ENCODE results near the gene HMGB1. TPM values are rescaled to one million over a fixed set of nuclear protein-coding genes. Genes with fewer than 3 reads are reported as not detected.

HMGB1 gene
- total RNA-seq, 4 donors from 2014 or later = 212 to 327 (median 271) TPM

DNA sequence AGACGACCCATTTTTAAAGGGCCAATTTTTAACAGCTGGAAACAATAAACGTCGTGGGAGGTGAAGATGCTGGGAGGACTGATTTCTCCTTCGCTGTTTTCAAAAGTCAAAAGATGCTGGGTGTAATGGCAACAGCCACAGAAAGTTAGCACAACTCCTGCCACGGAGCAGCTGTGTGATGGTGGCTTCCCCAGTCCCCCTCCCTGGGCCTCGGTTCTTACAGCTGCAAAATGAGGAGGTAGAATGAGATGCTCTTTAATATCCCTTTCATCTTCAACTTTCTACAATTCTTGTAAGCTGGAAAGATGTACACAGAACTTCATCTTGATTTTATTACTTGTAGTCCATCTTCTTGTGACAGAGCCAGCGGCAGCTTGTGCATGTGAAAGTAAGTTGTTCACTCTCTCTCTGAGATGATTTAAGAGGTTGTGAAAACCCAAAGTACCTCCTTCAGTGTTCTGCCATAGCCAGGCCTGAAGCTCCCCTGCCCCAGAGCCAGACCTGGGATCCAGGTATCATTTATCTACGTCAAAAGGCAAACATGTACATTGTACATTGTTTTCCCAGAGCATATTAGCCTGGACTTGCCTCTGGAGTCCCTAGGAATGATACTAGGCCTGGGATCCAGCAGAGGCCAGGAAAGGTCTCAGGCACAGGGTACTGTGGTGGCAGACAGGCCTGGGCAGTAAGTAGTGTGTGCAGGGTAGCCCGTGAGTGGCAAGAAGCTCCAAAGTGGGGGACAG, 46.8 kb downstream of the HMGB1 start:
- WGBS = 62% methylated on average over 9 of the region's 9 CpGs
- H3K9me3 ChIP-seq = no peaks in the 10 kb centered on the region
- no peaks in the 10 kb centered on the region for H3K36me3 ChIP-seq
- no peaks in the 10 kb centered on the region for H3K27me3 ChIP-seq
- no peak overlapping the region for H3K4me3 ChIP-seq
- H3K4me1 ChIP-seq = peaks cover 38% of the 10 kb centered on the region
- DNase-seq (ENCODE audit: low spot score in 2 of 2) = no peak
- TF ChIP-seq, protein P1, sequence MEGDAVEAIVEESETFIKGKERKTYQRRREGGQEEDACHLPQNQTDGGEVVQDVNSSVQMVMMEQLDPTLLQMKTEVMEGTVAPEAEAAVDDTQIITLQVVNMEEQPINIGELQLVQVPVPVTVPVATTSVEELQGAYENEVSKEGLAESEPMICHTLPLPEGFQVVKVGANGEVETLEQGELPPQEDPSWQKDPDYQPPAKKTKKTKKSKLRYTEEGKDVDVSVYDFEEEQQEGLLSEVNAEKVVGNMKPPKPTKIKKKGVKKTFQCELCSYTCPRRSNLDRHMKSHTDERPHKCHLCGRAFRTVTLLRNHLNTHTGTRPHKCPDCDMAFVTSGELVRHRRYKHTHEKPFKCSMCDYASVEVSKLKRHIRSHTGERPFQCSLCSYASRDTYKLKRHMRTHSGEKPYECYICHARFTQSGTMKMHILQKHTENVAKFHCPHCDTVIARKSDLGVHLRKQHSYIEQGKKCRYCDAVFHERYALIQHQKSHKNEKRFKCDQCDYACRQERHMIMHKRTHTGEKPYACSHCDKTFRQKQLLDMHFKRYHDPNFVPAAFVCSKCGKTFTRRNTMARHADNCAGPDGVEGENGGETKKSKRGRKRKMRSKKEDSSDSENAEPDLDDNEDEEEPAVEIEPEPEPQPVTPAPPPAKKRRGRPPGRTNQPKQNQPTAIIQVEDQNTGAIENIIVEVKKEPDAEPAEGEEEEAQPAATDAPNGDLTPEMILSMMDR (IDR thresholded peaks at IDR 0.05) = no peak
- TF ChIP-seq EP300 (IDR thresholded peaks at IDR 0.05) = no peak
- no peak for TF ChIP-seq POLR2A (IDR thresholded peaks at IDR 0.05)
- TF ChIP-seq POLR2AphosphoS5 (IDR thresholded peaks at IDR 0.05) = no peak
- peak overlapping the region; percentile 12 for H3K27ac ChIP-seq

DNA sequence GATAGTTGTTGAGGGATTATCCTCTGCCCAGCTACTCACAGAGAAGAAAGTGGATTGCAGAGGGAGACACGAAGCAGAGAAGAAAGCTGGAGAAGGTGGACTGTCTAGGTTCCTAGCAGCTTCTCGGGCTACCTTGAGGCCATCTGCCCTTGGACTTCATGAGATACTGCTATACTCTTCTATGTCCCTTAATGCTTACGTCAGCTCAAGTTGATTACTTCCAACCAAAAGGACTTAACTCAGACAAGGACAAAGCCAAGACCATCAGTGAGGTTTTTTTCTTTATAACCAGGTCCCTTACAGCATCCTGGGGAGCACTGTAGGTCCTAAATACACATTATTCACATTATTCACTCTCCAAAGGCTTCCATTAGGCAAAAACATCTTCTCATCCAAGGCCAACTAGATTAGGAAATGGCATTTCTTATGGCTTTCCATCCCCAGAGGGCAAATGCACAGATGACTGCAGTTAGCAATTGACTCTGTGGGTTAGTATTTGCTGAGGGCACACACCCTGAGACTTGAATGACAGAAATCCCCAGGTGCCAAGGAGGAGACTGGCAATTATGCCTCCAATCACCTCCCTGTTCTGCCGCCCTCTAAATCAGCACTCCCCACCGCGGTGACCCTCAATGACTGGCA, 47.5 kb downstream of the HMGB1 start:
- H3K4me1 ChIP-seq = peaks cover 33% of the 10 kb centered on the region
- no peak overlapping the region for H3K27ac ChIP-seq
- TF ChIP-seq POLR2A (IDR thresholded peaks at IDR 0.05) (no peak), EP300 (IDR thresholded peaks at IDR 0.05) (no peak), POLR2AphosphoS5 (IDR thresholded peaks at IDR 0.05) (no peak)
- TF ChIP-seq, protein P1 (IDR thresholded peaks at IDR 0.05) = no peak
- 74% methylated on average over 6 of the region's 6 CpGs for WGBS
- DNase-seq (ENCODE audit: low spot score in 2 of 2) = no peak
- no peak overlapping the region for H3K4me3 ChIP-seq
- H3K36me3 ChIP-seq = no peaks in the 10 kb centered on the region
- H3K9me3 ChIP-seq = no peaks in the 10 kb centered on the region
- H3K27me3 ChIP-seq = no peaks in the 10 kb centered on the region

DNA sequence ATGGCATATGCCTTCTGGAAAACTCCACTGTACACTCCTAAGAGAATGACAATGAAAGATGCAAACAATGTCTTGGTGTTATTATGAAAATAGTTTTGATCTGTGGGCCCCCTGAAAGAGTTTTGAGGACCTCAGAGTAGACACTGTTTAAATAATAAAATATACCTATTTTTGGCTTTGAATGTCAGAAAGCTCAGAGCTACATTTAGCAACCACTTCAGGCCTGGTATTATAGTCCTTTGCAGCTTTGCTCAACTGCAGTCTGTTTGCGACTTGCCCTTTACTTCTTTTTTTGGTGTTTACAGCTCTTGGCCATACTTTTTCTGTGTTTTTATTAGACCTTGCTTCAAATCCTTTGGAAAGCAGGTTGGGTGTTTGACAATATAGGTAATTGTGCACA, 49.3 kb downstream of the HMGB1 start:
- Histone ChIP-seq H3K27ac (no peak overlapping the region), H3K4me3 (no peak overlapping the region), H3K4me1 (peaks cover 27% of the 10 kb centered on the region), H3K9me3 (no peaks in the 10 kb centered on the region), H3K36me3 (no peaks in the 10 kb centered on the region), H3K27me3 (no peaks in the 10 kb centered on the region)
- no peak for TF ChIP-seq EP300 (IDR thresholded peaks at IDR 0.05)
- no peak for TF ChIP-seq POLR2AphosphoS5 (IDR thresholded peaks at IDR 0.05)
- TF ChIP-seq POLR2A (IDR thresholded peaks at IDR 0.05) = no peak
- TF ChIP-seq, protein P1 (IDR thresholded peaks at IDR 0.05) = no peak
- 93% methylated on average over 1 of the region's 1 CpG for WGBS
- no peak for DNase-seq (ENCODE audit: low spot score in 2 of 2)

DNA sequence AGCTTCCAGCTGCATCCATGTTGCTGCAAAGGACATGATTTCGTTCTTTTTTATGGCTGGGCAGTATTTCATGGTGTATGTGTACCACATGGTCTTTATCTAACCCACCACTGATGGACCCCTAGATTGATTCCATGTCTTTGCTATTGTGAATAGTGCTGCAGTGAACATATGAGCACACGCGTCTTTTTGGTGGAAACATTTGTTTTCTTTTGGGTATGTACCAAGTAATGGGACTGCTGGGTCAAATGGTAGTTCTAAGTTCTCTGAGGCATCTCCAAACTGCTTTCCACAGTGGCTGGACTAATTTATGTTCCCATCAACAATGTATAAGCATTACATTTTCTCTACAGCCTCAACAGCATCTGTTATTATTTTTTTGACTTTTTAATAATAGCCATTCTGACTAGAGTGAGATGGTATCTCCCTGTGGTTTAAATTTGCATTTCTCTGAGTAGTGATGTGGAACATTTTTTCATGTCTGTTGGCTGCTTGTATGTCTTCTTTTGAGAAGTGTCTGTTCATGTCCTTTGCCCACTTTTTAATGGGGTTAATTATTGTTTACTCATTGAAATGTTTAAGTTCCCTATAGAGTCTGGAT, 50.2 kb downstream of the HMGB1 start:
- H3K4me1 ChIP-seq = peaks cover 19% of the 10 kb centered on the region

More for the DNA sequence above, 50.2 kb downstream of the HMGB1 start:
- no peak for DNase-seq (ENCODE audit: low spot score in 2 of 2)
- Histone ChIP-seq H3K36me3 (no peaks in the 10 kb centered on the region), H3K27ac (no peak overlapping the region), H3K9me3 (no peaks in the 10 kb centered on the region), H3K27me3 (no peaks in the 10 kb centered on the region), H3K4me3 (no peak overlapping the region)
- WGBS = 84% methylated on average over 3 of the region's 3 CpGs
- no peak for TF ChIP-seq POLR2A (IDR thresholded peaks at IDR 0.05)
- TF ChIP-seq, protein P1 (IDR thresholded peaks at IDR 0.05) = no peak
- no peak for TF ChIP-seq POLR2AphosphoS5 (IDR thresholded peaks at IDR 0.05)
- TF ChIP-seq EP300 (IDR thresholded peaks at IDR 0.05) = no peak

Measured in suprapubic skin (tissue), 4 donors.